Measurements from ENCODE around the gene ZNF580.
A peak's percentile ranks its signal among the peaks of the same experiment; 100 is the strongest.

The ZNF580 gene

GRCh38 chr19:55599468-55599841, 41.3 kb upstream of the ZNF580 start, which contains the start of gene FIZ1:
FIZ1 (minus strand) TSS chr19:55599517; CDS start chr19:55597865, 1,652 bp downstream.
- Histone ChIP-seq H3K9ac (ENCODE audit: low read depth, low read length, poor library complexity, severe bottlenecking) (peak within 1 kb of the TSS; percentile 97), H2AFZ (ENCODE audit: low read length) (peak within 1 kb of the TSS; percentile 78), H3K27me3 (ENCODE audit: insufficient read depth, low read length, poor library complexity, severe bottlenecking) (no peaks in the 10 kb centered on the region), H3K36me3 (ENCODE audit: insufficient read depth, low read length) (no peaks in the 10 kb centered on the region), H3K9me3 (ENCODE audit: insufficient read depth, low read depth, low read length) (no peaks in the 10 kb centered on the region), H3K9me2 (replicated peaks; ENCODE audit: low read depth, low read length) (no peaks in the 10 kb centered on the region), H3K4me2 (ENCODE audit: low read depth, low read length, poor library complexity, severe bottlenecking) (peak within 1 kb of the TSS; percentile 95), H3K4me1 (ENCODE audit: insufficient read depth, low read length, poor library complexity, severe bottlenecking) (peaks cover 26% of the 10 kb centered on the region), H3K79me2 (ENCODE audit: insufficient read depth, low read length) (peaks cover 26% of the 10 kb centered on the region), H3K4me3 (ENCODE audit: low read length, poor library complexity, severe bottlenecking) (peak within 1 kb of the TSS; percentile 74), H4K20me1 (ENCODE audit: insufficient read depth, low read length, poor library complexity, severe bottlenecking) (peaks cover 6% of the 10 kb centered on the region), H3F3A (ENCODE audit: low read depth) (no peaks in the 10 kb centered on the region)
- no peak for TF ChIP-seq CTCF (conservative IDR thresholded peaks at IDR 0.05; ENCODE audit: low read length)
- no peak for TF ChIP-seq EZH2phosphoT487 (IDR thresholded peaks at IDR 0.05; ENCODE audit: borderline replicate concordance)

- peaks cover 26% of the 10 kb centered on the region for H3K79me2 ChIP-seq (ENCODE audit: insufficient read depth, low read length)
- peaks cover 4% of the 10 kb centered on the region for H3F3A ChIP-seq (ENCODE audit: low read depth)
- H3K36me3 ChIP-seq (ENCODE audit: insufficient read depth, low read length) = no peaks in the 10 kb centered on the region
- H3K9me2 ChIP-seq (replicated peaks; ENCODE audit: low read depth, low read length) = no peaks in the 10 kb centered on the region
- H3K4me1 ChIP-seq (ENCODE audit: insufficient read depth, low read length, poor library complexity, severe bottlenecking) = peaks cover 30% of the 10 kb centered on the region
- TF ChIP-seq CTCF (conservative IDR thresholded peaks at IDR 0.05; ENCODE audit: low read length) (no peak), EZH2phosphoT487 (IDR thresholded peaks at IDR 0.05; ENCODE audit: borderline replicate concordance) (no peak)
- no peaks in the 10 kb centered on the region for H3K9me3 ChIP-seq (ENCODE audit: insufficient read depth, low read depth, low read length)
- H3K27me3 ChIP-seq (ENCODE audit: insufficient read depth, low read length, poor library complexity, severe bottlenecking) = no peaks in the 10 kb centered on the region
- H3K4me2 ChIP-seq (ENCODE audit: low read depth, low read length, poor library complexity, severe bottlenecking) = peak within 1 kb of the TSS; percentile 95
- peak within 1 kb of the TSS; percentile 78 for H2AFZ ChIP-seq (ENCODE audit: low read length)
- peaks cover 6% of the 10 kb centered on the region for H4K20me1 ChIP-seq (ENCODE audit: insufficient read depth, low read length, poor library complexity, severe bottlenecking)
- peak within 1 kb of the TSS; percentile 97 for H3K9ac ChIP-seq (ENCODE audit: low read depth, low read length, poor library complexity, severe bottlenecking)
- peak within 1 kb of the TSS; percentile 74 for H3K4me3 ChIP-seq (ENCODE audit: low read length, poor library complexity, severe bottlenecking)
Observed at GRCh38 chr19:55599842-55600661, 40.8 kb upstream of the ZNF580 start, which contains the start of gene ZNF524. ZNF524 (plus strand) TSS chr19:55600288; CDS start chr19:55602113, 1,825 bp downstream.

- TF ChIP-seq CTCF (conservative IDR thresholded peaks at IDR 0.05; ENCODE audit: low read length) = no peak
- TF ChIP-seq EZH2phosphoT487 (IDR thresholded peaks at IDR 0.05; ENCODE audit: borderline replicate concordance) = no peak
- H3K4me3 ChIP-seq (ENCODE audit: low read length, poor library complexity, severe bottlenecking) = peak overlapping the region; percentile 74
- H3K4me2 ChIP-seq (ENCODE audit: low read depth, low read length, poor library complexity, severe bottlenecking) = peak overlapping the region; percentile 95
Observed at GRCh38 chr19:55600662-55601028, 40.2 kb upstream of the ZNF580 start.

More at GRCh38 chr19:55600662-55601028, 40.2 kb upstream of the ZNF580 start:
- Histone ChIP-seq H3K9me3 (ENCODE audit: insufficient read depth, low read depth, low read length) (no peaks in the 10 kb centered on the region), H3K79me2 (ENCODE audit: insufficient read depth, low read length) (peaks cover 26% of the 10 kb centered on the region), H3K36me3 (ENCODE audit: insufficient read depth, low read length) (no peaks in the 10 kb centered on the region), H3K9me2 (replicated peaks; ENCODE audit: low read depth, low read length) (no peaks in the 10 kb centered on the region), H2AFZ (ENCODE audit: low read length) (peak overlapping the region; percentile 56; the same call in 1 of the 2 replicates), H3K9ac (ENCODE audit: low read depth, low read length, poor library complexity, severe bottlenecking) (peak overlapping the region; percentile 97), H3K27me3 (ENCODE audit: insufficient read depth, low read length, poor library complexity, severe bottlenecking) (no peaks in the 10 kb centered on the region), H3K4me1 (ENCODE audit: insufficient read depth, low read length, poor library complexity, severe bottlenecking) (peaks cover 30% of the 10 kb centered on the region), H3F3A (ENCODE audit: low read depth) (peaks cover 6% of the 10 kb centered on the region), H4K20me1 (ENCODE audit: insufficient read depth, low read length, poor library complexity, severe bottlenecking) (peaks cover 7% of the 10 kb centered on the region)

Measured in Loucy (cell line).